Subcutaneous adipose tissue (tissue), 4 donors: ENCODE results near the gene TBXA2R. TPM values are rescaled to one million over a fixed set of nuclear protein-coding genes. Genes with fewer than 3 reads are reported as not detected.

Experiments used
- CTCF ChIP-seq: fragments of 450-650 bp; IDR thresholded peaks from one replicate; pipeline ENCODE4 v1.5.1; 2016; ENCODE audit warnings: low read depth, mild to moderate bottlenecking, control low read depth, antibody characterized with exemption, moderate library complexity
- total RNA-seq, 4 donors: library from RNA; depleted of rRNA; stranded (reverse); fragments of >200 nt; gene quantifications; one replicate each; pipeline ENCODE4 v1.1.0, GENCODE V29; 2016

The TBXA2R gene
- total RNA-seq, 4 donors from 2014 or later, result 0.34 to 4.0 TPM; not detected in 2

GRCh38 chr19:3605770-3606169 lies 905 bp downstream of the TBXA2R start:
- no peak for TF ChIP-seq CTCF

- no peak for TF ChIP-seq CTCF
Observed at GRCh38 chr19:3605361-3605760, 1.3 kb downstream of the TBXA2R start.

- no peak for TF ChIP-seq CTCF
Observed at GRCh38 chr19:3604987-3605343, 1.7 kb downstream of the TBXA2R start.

- no peak for TF ChIP-seq CTCF
Observed at GRCh38 chr19:3604227-3604986, 2.3 kb downstream of the TBXA2R start.

- TF ChIP-seq CTCF, result no peak
Observed at GRCh38 chr19:3603121-3603811, 3.4 kb downstream of the TBXA2R start.

GRCh38 chr19:3601021-3601420 lies 5.7 kb downstream of the TBXA2R start:
- no peak for TF ChIP-seq CTCF

- no peak for TF ChIP-seq CTCF
Observed at GRCh38 chr19:3599776-3600187, 6.9 kb downstream of the TBXA2R start.
